Measurements from ENCODE around the gene KCTD12. TPM values are rescaled to one million over a fixed set of nuclear protein-coding genes. Genes with fewer than 3 reads are reported as not detected.

Gene KCTD12
- total RNA-seq, 1 experiment from 2014 or later, result 1.9 TPM

DNA sequence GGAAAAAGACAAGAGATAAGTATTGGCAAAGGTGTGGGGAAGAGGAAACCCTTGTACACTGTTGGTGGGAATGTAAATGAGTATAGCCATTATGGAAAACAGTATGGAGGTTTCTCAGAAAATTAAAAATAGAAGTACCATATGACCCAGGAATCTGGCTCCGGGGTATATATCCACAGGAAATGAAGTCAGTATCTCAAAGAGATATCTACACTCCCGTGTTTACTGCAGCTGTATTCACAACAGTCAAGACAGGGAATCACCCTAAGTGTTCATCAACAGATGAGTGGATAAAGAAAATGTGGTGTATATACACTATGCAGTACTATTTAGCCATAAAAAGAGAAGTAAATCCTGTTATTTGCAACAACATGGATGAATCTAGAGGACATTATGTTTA is 13.5 kb downstream of the KCTD12 start:
- BruUV-seq (replicated peaks), result no TSS peak
- intact Hi-C loops (cut with micrococcal nuclease), result no loop called here
- ChIA-PET POLR2A (no interaction called here), RAD21 (ENCODE audit: low non-redundant PET in 1 of 2, low total read pairs in 2 of 2, uncharacterized antibody in 2 of 2, unreplicated experiment in 2 of 2) (no interaction called here), CTCF (no interaction called here)
- Histone ChIP-seq H3K36me3 (ENCODE audit: control insufficient read depth in 1 of 2, insufficient read depth in 2 of 2, low read length in 2 of 2) (no peaks in the 10 kb centered on the region), H4K20me1 (ENCODE audit: insufficient read depth) (no peaks in the 10 kb centered on the region), H3K27me3 (ENCODE audit: insufficient read depth, low read length) (peaks cover 16% of the 10 kb centered on the region; the same call in 1 of the 2 replicates), H3K4me2 (ENCODE audit: low read length) (no peak overlapping the region), H3K27ac (ENCODE audit: low read depth, low read length) (no peak overlapping the region), H3K9me3 (ENCODE audit: control insufficient read depth in 1 of 2, insufficient read depth in 1 of 2, low read depth in 1 of 2, low read length in 2 of 2) (no peaks in the 10 kb centered on the region), H2AFZ (ENCODE audit: low read depth, low read length, poor library complexity, severe bottlenecking) (no peak overlapping the region), H3K4me1 (ENCODE audit: control insufficient read depth in 1 of 2, insufficient read depth in 2 of 2, low read length in 2 of 2) (no peaks in the 10 kb centered on the region), H3K9me2 (ENCODE audit: insufficient read depth) (no peaks in the 10 kb centered on the region), H3K79me2 (ENCODE audit: insufficient read depth, low read length) (no peaks in the 10 kb centered on the region), H3K9ac (ENCODE audit: low read length) (no peak overlapping the region), H3K4me3 (replicated peaks in 1 of 2; ENCODE audit: low read depth in 1 of 2, low read length in 2 of 2) (no peak overlapping the region)
- no peak for DNase-seq (ENCODE audit: low read depth, low spot score)
- TF ChIP-seq CEBPB (IDR thresholded peaks at IDR 0.05; ENCODE audit: low read depth), result no peak
- no peak for TF ChIP-seq SP1 (IDR thresholded peaks at IDR 0.05; ENCODE audit: low read depth)
- TF ChIP-seq SRF (IDR thresholded peaks at IDR 0.05; ENCODE audit: low read depth), result no peak
- TF ChIP-seq CBX3 (IDR thresholded peaks at IDR 0.05; ENCODE audit: low read depth), result no peak
- TF ChIP-seq FOSL1 (IDR thresholded peaks at IDR 0.05; ENCODE audit: low read depth), result no peak
- no peak for TF ChIP-seq EGR1 (IDR thresholded peaks at IDR 0.05; ENCODE audit: low read depth)
- no peak for TF ChIP-seq JUND (IDR thresholded peaks at IDR 0.05)
- no peak for TF ChIP-seq RAD21 (IDR thresholded peaks at IDR 0.05; ENCODE audit: low read depth)
- ATAC-seq, result no peak

DNA sequence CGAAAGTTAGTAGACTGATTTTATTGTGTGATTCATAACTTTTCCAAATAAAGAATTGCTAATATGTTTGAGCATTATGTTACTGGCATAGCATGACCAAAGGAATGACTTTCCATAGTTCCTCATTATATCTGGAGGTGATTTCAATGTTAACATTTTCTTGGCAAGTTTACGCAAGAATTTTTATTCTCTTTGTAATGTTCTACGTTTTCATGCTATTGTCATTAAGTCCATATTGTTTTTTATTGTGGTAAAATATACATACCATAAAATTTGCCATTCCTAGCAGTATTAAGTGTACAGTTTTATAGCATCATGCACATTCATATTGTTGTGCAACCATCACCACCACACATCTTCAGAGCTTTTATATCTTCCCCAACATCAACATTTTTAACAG is 14.8 kb downstream of the KCTD12 start:
- Histone ChIP-seq H3K4me2 (ENCODE audit: low read length) (no peak overlapping the region), H3K9me3 (ENCODE audit: control insufficient read depth in 1 of 2, insufficient read depth in 1 of 2, low read depth in 1 of 2, low read length in 2 of 2) (no peaks in the 10 kb centered on the region), H4K20me1 (ENCODE audit: insufficient read depth) (no peaks in the 10 kb centered on the region), H3K27ac (ENCODE audit: low read depth, low read length) (no peak overlapping the region), H3K4me1 (ENCODE audit: control insufficient read depth in 1 of 2, insufficient read depth in 2 of 2, low read length in 2 of 2) (no peaks in the 10 kb centered on the region), H3K9ac (ENCODE audit: low read length) (no peak overlapping the region), H3K79me2 (ENCODE audit: insufficient read depth, low read length) (no peaks in the 10 kb centered on the region), H3K27me3 (ENCODE audit: insufficient read depth, low read length) (peaks cover 18% of the 10 kb centered on the region; the same call in 1 of the 2 replicates), H2AFZ (ENCODE audit: low read depth, low read length, poor library complexity, severe bottlenecking) (no peak overlapping the region), H3K9me2 (ENCODE audit: insufficient read depth) (no peaks in the 10 kb centered on the region), H3K36me3 (ENCODE audit: control insufficient read depth in 1 of 2, insufficient read depth in 2 of 2, low read length in 2 of 2) (no peaks in the 10 kb centered on the region), H3K4me3 (replicated peaks in 1 of 2; ENCODE audit: low read depth in 1 of 2, low read length in 2 of 2) (no peak overlapping the region)
- ChIA-PET POLR2A (no interaction called here), RAD21 (ENCODE audit: low non-redundant PET in 1 of 2, low total read pairs in 2 of 2, uncharacterized antibody in 2 of 2, unreplicated experiment in 2 of 2) (no interaction called here), CTCF (no interaction called here)
- ATAC-seq (no peak), DNase-seq (ENCODE audit: low read depth, low spot score) (no peak)
- BruUV-seq (replicated peaks), result no TSS peak
- intact Hi-C loops (cut with micrococcal nuclease), result no loop called here
- TF ChIP-seq JUND (IDR thresholded peaks at IDR 0.05) (no peak), CBX3 (IDR thresholded peaks at IDR 0.05; ENCODE audit: low read depth) (no peak), YY1 (IDR thresholded peaks at IDR 0.05; ENCODE audit: extremely low read depth, insufficient replicate concordance, low read depth, low read length) (no peak), ZFX (IDR thresholded peaks at IDR 0.05) (no peak), EGR1 (IDR thresholded peaks at IDR 0.05; ENCODE audit: low read depth) (no peak), SIN3A (IDR thresholded peaks at IDR 0.05; ENCODE audit: low read depth) (no peak), FOSL1 (IDR thresholded peaks at IDR 0.05; ENCODE audit: low read depth) (no peak), POLR2AphosphoS5 (IDR thresholded peaks at IDR 0.05; ENCODE audit: low read depth, low read length) (no peak)
- TF ChIP-seq, protein P1, sequence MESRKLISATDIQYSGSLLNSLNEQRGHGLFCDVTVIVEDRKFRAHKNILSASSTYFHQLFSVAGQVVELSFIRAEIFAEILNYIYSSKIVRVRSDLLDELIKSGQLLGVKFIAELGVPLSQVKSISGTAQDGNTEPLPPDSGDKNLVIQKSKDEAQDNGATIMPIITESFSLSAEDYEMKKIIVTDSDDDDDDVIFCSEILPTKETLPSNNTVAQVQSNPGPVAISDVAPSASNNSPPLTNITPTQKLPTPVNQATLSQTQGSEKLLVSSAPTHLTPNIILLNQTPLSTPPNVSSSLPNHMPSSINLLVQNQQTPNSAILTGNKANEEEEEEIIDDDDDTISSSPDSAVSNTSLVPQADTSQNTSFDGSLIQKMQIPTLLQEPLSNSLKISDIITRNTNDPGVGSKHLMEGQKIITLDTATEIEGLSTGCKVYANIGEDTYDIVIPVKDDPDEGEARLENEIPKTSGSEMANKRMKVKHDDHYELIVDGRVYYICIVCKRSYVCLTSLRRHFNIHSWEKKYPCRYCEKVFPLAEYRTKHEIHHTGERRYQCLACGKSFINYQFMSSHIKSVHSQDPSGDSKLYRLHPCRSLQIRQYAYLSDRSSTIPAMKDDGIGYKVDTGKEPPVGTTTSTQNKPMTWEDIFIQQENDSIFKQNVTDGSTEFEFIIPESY (IDR thresholded peaks at IDR 0.05; ENCODE audit: extremely low read depth, insufficient replicate concordance, low read length), result no peak
- TF ChIP-seq, protein P2, sequence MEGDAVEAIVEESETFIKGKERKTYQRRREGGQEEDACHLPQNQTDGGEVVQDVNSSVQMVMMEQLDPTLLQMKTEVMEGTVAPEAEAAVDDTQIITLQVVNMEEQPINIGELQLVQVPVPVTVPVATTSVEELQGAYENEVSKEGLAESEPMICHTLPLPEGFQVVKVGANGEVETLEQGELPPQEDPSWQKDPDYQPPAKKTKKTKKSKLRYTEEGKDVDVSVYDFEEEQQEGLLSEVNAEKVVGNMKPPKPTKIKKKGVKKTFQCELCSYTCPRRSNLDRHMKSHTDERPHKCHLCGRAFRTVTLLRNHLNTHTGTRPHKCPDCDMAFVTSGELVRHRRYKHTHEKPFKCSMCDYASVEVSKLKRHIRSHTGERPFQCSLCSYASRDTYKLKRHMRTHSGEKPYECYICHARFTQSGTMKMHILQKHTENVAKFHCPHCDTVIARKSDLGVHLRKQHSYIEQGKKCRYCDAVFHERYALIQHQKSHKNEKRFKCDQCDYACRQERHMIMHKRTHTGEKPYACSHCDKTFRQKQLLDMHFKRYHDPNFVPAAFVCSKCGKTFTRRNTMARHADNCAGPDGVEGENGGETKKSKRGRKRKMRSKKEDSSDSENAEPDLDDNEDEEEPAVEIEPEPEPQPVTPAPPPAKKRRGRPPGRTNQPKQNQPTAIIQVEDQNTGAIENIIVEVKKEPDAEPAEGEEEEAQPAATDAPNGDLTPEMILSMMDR (IDR thresholded peaks at IDR 0.05 in 2 of 3, conservative IDR thresholded peaks at IDR 0.05 in 1 of 3; ENCODE audit: borderline replicate concordance in 1 of 3, insufficient read depth in 1 of 3, low read depth in 2 of 3, low read length in 2 of 3), result no peak
- TF ChIP-seq, protein P3, sequence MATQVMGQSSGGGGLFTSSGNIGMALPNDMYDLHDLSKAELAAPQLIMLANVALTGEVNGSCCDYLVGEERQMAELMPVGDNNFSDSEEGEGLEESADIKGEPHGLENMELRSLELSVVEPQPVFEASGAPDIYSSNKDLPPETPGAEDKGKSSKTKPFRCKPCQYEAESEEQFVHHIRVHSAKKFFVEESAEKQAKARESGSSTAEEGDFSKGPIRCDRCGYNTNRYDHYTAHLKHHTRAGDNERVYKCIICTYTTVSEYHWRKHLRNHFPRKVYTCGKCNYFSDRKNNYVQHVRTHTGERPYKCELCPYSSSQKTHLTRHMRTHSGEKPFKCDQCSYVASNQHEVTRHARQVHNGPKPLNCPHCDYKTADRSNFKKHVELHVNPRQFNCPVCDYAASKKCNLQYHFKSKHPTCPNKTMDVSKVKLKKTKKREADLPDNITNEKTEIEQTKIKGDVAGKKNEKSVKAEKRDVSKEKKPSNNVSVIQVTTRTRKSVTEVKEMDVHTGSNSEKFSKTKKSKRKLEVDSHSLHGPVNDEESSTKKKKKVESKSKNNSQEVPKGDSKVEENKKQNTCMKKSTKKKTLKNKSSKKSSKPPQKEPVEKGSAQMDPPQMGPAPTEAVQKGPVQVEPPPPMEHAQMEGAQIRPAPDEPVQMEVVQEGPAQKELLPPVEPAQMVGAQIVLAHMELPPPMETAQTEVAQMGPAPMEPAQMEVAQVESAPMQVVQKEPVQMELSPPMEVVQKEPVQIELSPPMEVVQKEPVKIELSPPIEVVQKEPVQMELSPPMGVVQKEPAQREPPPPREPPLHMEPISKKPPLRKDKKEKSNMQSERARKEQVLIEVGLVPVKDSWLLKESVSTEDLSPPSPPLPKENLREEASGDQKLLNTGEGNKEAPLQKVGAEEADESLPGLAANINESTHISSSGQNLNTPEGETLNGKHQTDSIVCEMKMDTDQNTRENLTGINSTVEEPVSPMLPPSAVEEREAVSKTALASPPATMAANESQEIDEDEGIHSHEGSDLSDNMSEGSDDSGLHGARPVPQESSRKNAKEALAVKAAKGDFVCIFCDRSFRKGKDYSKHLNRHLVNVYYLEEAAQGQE (IDR thresholded peaks at IDR 0.05; ENCODE audit: low read depth), result no peak
